ENCODE results near the gene ULK4.

Gene ULK4

GRCh38 chr3:41244620-41245336, 717.1 kb downstream of the ULK4 start:
- no peak overlapping the region for H3K27ac ChIP-seq
- TF ChIP-seq CTCF (conservative IDR thresholded peaks at IDR 0.05) (no peak), ZFX (IDR thresholded peaks at IDR 0.05) (no peak)

GRCh38 chr3:41243183-41243582, 718.7 kb downstream of the ULK4 start:
- no peak overlapping the region for H3K27ac ChIP-seq
- TF ChIP-seq CTCF (conservative IDR thresholded peaks at IDR 0.05) (no peak), ZFX (IDR thresholded peaks at IDR 0.05) (no peak)

GRCh38 chr3:41241800-41242571, 719.9 kb downstream of the ULK4 start:
- no peak for TF ChIP-seq ZFX (IDR thresholded peaks at IDR 0.05)

GRCh38 chr3:41241161-41241560, 720.7 kb downstream of the ULK4 start:
- H3K27ac ChIP-seq, result no peak overlapping the region
- TF ChIP-seq CTCF (conservative IDR thresholded peaks at IDR 0.05) (no peak), ZFX (IDR thresholded peaks at IDR 0.05) (no peak)

More at GRCh38 chr3:41241800-41242571, 719.9 kb downstream of the ULK4 start:
- H3K27ac ChIP-seq, result no peak overlapping the region

- no peak overlapping the region for H3K27ac ChIP-seq
- TF ChIP-seq ZFX (IDR thresholded peaks at IDR 0.05) (no peak), CTCF (conservative IDR thresholded peaks at IDR 0.05) (no peak)
These were observed 722.3 kb downstream of the ULK4 start for GRCh38 chr3:41239587-41239986.

GRCh38 chr3:41237907-41238306, 724.0 kb downstream of the ULK4 start:
- no peak overlapping the region for H3K27ac ChIP-seq
- no peak for TF ChIP-seq CTCF (conservative IDR thresholded peaks at IDR 0.05)
- no peak for TF ChIP-seq ZFX (IDR thresholded peaks at IDR 0.05)

GRCh38 chr3:41236228-41236627, 725.7 kb downstream of the ULK4 start:
- TF ChIP-seq CTCF (conservative IDR thresholded peaks at IDR 0.05) (no peak), ZFX (IDR thresholded peaks at IDR 0.05) (no peak)
- no peak overlapping the region for H3K27ac ChIP-seq

Data from C4-2B (cell line).